NT2/D1 (cell line): ENCODE data around the gene KIF1B.

Source experiments
- SUZ12 ChIP-seq: IDR thresholded peaks from 2 replicates; pipeline ENCODE4 v1.6.1; 2011; ENCODE audit not compliant: insufficient read length, insufficient read depth; ENCODE audit errors: extremely low read depth
- YY1 ChIP-seq: IDR thresholded peaks from 2 replicates; pipeline ENCODE4 v1.6.1; 2011; ENCODE audit not compliant: insufficient read length, insufficient read depth
- ZNF274 ChIP-seq: IDR thresholded peaks from 2 replicates; pipeline ENCODE4 v1.6.1; 2011; ENCODE audit warnings: mild to moderate bottlenecking, low read depth, low read length

DNA sequence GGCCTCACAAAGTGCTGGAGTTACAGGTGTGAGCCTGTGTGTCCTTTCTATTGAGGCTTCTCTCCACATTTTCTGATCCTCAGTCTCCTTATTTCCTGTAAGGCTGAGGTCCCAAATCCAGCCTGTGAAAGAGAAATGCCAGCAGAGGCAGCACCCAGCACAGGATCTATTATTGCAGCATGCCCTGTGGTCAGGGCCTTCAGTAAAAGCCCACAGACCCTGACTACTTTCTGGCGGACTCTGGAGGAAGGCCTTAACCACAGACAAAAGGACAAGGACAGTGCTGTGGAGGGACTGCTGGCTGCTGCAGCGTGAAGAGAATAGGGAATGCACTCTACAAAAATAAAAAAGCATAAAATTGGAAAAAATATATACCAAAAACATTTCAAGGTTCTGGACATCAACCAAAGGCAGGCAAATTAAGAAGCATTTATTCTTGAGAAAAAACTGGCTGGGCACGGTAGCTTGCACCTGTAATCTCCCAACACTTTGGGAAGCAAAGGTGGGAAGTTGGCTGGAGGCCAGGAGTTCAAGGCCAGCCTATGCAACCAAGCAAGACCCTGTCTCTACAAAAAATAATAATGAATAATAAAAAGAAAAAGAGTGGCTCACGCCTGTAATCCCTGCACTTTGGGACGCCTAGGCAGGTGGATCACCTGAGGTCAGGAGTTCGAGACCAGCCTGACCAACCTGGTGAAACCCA is 179.1 kb downstream of the KIF1B start:
- TF ChIP-seq YY1 (no peak), ZNF274 (no peak), SUZ12 (no peak)
